HG03280 (cell line): ENCODE measurements around the gene HOXC4.
"Not testable (repeated sequence)": the region's sequence is repeated elsewhere in the genome, so short reads cannot be mapped to it uniquely, and the experiment has no call there.

ENCODE experiments used
- ATAC-seq: cut with Tn5 transposase; IDR thresholded peaks from one replicate; pipeline ENCODE4 v1.9.1; 2021; ENCODE audit warnings: mild to moderate bottlenecking, moderate library complexity; ENCODE audit not compliant: unreplicated experiment

The HOXC4 gene

GRCh38 chr12:54053003-54053750 lies 458 bp upstream of the HOXC4 start:
- peak; percentile 67 for ATAC-seq

- no peak for ATAC-seq
Observed at GRCh38 chr12:54054742-54055194, 1.1 kb downstream of the HOXC4 start.

DNA sequence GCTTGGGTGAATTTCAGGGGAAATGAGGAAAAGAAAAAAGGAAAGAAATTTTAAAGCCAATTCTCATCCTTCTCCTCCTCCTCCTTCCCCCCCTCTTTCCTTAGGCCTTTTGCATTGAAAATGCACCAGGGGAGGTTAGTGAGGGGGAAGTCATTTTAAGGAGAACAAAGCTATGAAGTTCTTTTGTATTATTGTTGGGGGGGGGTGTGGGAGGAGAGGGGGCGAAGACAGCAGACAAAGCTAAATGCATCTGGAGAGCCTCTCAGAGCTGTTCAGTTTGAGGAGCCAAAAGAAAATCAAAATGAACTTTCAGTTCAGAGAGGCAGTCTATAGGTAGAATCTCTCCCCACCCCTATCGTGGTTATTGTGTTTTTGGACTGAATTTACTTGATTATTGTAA lies 1.9 kb downstream of the HOXC4 start:
- ATAC-seq = no peak

DNA sequence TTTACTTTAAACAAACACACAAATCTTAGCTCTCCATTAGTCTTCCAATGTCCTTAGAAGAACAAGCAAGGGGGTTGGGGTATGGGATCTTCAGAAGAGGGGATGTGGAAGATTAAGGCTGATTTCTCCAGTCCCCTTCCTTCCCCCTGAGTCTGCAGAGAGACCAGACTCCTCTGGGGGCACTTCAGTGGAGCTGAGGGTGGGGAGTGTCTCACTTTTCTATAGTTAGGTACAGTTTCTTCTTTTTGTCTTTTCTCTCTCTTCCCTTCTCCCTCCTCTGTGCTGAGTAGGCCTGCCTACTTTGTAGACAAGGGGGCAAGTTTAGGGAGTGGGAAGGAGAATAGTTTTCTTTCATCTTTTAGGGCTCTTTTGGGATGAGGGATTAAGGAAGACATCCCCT lies 2.5 kb downstream of the HOXC4 start:
- no peak for ATAC-seq

GRCh38 chr12:54058128-54058768 lies 4.6 kb downstream of the HOXC4 start:
- ATAC-seq = no peak

DNA sequence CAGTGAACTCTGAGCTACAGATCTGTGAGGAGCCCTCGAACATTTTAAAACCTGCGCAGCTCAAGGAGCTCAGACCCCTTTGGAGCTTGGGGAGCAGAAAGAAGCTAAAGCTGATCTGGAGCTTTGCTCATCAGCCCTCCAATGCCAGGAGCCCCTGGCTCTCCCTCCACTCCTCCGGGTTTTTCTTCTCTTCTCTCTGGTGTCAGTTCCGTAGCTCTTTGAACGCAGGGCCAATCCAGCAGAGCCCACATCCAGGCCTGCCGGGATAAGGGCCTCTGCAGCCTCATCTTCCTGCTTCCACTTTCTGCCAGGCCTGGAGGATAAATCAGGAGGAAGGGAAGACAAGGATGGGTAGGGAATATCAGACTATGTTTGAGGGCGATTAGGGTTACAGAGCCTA lies 6.0 kb downstream of the HOXC4 start:
- ATAC-seq = no peak

GRCh38 chr12:54060174-54060974 lies 6.7 kb downstream of the HOXC4 start:
- no peak for ATAC-seq

- ATAC-seq = no peak
Observed at GRCh38 chr12:54060975-54061778, 7.5 kb downstream of the HOXC4 start.

GRCh38 chr12:54065677-54066076 lies 12.0 kb downstream of the HOXC4 start:
- ATAC-seq = no peak

GRCh38 chr12:54066408-54066807 lies 12.8 kb downstream of the HOXC4 start:
- ATAC-seq = no peak

- no peak for ATAC-seq
Observed at GRCh38 chr12:54068418-54069070, 14.9 kb downstream of the HOXC4 start.

DNA sequence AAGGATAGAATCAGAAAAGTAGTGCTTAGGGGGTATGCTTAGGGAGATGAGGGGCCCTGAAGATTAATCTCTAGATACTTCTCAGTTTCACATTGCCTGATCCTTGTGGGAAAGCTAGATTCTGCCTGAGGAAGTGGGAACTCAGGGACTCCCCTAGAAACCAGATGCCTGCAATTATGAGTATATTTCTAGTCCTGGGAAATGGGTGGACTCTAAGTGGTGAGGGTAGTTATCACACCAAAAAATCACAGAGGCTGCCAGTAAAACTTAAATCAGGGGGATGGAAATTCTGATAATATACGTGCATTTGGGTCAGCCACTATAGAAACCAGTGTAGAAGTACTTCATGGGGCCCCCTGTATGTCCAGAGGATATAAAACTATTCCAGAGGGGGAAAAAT lies 18.3 kb downstream of the HOXC4 start:
- no peak for ATAC-seq

DNA sequence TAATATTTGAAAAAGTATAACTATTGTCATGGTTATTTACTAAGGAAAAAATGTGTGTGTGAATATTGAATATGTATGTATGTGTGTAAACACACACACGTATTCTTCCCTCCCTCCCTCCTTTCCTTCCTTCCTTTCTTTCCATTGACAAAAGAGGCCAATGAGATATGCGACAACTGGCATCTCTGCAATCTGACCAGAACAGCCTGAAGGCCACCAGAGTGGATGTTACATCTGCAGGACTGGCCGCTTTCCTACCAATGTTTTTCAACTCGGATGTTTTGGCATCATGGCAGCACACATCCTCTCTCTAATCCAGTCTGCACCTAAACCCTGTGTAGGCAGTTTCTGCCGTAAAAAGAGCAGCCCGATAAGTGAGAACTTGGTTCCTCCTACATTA lies 20.7 kb downstream of the HOXC4 start:
- ATAC-seq = no peak

GRCh38 chr12:54075409-54075808 lies 21.8 kb downstream of the HOXC4 start:
- ATAC-seq = no peak

DNA sequence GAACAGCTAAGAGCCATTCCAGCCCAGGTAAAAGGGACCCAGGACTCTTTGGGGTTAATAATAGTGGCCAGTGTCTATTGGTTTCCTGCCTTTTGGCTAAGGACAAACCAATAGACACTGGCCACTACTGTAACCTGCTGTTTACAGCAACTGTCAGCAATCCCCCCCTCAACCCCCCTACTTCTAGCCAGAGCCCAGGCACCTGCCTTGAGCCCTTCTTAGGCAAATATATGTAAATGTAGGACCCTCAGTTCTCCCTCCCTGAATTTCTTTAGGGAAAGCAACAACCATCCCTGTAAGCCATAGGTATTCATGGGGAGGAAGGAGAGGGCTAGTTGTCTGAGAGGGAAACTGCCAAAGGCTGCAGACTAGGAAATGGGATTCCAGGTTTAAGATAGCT lies 22.3 kb downstream of the HOXC4 start:
- no peak for ATAC-seq

DNA sequence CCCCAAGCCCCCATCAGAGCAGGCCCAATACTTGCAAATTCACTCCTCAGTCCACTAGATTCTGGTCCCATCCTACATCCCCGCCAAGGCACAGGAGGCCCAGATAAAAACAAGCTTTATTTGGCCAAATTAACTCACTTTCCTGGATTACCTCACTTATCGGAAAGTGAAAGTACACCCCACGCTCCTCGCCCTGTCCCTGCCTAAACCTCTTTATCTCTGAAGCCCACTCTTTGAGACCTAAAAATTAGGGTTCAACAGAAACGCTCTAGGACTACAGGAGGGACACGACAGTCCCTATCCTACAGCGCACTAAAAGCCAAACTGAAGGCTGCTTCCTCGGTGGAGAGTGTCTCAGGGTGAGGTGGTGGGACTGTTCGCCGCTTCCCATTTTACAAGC lies 24.2 kb downstream of the HOXC4 start:
- ATAC-seq = not testable (repeated sequence)

DNA sequence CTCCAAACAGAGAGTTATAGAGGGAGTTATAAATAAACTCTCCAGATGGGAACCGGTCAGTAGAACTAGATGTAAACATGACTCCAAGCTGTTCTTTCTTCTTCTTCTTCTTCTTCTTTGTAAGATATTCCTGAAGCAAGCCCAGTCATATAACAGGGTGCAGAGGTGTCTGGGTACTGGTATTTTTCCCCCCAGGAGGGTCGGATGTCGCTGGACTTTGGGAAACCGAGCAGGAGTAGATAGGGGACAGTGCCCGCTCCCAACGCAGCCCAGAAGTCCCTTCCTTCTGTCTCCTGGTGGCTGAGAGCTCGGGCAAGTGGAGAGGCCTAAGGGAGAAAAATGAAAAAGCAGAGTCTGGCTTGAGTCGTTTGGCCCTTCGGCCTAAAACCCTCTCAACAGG lies 25.5 kb downstream of the HOXC4 start:
- ATAC-seq = not testable (repeated sequence)

DNA sequence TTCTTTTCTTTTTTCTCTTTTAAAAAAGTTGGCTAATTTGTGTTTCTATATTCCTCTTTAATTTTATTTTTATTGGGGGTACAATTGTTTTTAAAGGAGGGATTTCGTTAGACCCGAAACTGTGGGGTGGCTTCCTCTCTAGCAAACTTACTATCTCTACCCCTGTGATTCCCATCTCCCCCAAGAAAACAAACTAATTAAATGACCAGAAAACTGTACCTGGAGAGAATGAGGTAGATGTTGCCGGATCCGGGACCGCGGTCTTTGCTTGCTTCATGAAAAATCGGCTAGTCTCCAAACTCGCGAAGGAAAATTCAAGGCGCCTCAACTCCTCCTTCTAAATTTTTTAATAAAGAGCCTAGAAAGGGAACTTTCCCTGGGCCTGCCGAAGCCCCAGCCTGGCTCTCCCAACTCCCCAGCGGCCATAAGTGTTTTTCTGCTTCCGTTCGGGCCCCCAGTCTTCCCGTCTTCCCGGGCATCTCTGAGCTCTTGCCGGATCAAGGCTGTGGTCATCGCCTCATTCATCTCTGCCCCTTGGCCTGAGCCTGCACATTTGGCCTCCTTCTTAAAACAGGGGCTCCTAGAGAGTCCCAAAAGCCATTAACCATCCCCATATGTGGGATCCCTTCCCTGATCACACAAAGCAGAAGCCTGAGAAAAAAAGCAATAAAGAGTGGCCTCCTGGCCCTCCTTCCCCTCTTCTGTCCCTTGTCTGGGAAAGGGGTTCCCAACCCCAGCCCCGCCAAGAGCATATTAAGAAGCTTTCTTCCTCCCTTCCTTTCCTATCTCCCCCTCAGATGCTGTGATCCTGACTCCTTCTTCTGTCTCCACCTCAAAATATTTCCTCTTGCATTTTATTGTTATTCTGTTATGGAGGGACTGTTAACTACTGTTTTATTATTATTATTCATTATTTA lies 26.6 kb downstream of the HOXC4 start:
- not testable (repeated sequence) for ATAC-seq

GRCh38 chr12:54081053-54081514 lies 27.4 kb downstream of the HOXC4 start:
- ATAC-seq = not testable (repeated sequence)
